Endodermal cell (in vitro differentiated cells): ENCODE data around the gene HOXB2. TPM values are rescaled to one million over a fixed set of nuclear protein-coding genes. Genes with fewer than 3 reads are reported as not detected.

Experiments
- DNase-seq: peaks from one replicate; pipeline ENCODE4 v3.0.0-alpha.2; 2017
- H3K27ac ChIP-seq: 2 replicates; pipeline ENCODE4 v1.5.1; 2013; ENCODE audit warnings: mild to moderate bottlenecking, low read depth, low read length, moderate library complexity
- H3K27me3 ChIP-seq: 2 replicates; pipeline ENCODE4 v1.6.1; 2013; ENCODE audit warnings: mild to moderate bottlenecking, low read length, moderate library complexity; ENCODE audit not compliant: insufficient read depth, control insufficient read depth, poor library complexity, severe bottlenecking
- H3K36me3 ChIP-seq: 2 replicates; pipeline ENCODE4 v1.7.0; 2013; ENCODE audit warnings: mild to moderate bottlenecking, low read length, moderate library complexity; ENCODE audit not compliant: control insufficient read depth, insufficient read depth
- H3K4me1 ChIP-seq: one replicate; pipeline ENCODE4 v1.7.0; 2013; ENCODE audit warnings: low read length; ENCODE audit not compliant: control insufficient read depth, insufficient read depth
- H3K4me3 ChIP-seq: 2 replicates; pipeline ENCODE4 v1.5.1; 2013; ENCODE audit warnings: mild to moderate bottlenecking, low read length, moderate library complexity
- H3K9ac ChIP-seq: 2 replicates; pipeline ENCODE4 v1.6.1; 2013; ENCODE audit warnings: mild to moderate bottlenecking, low read length, moderate library complexity; ENCODE audit not compliant: poor library complexity, severe bottlenecking; ENCODE audit errors: extremely low read depth
- H3K9me3 ChIP-seq: 2 replicates; pipeline ENCODE4 v1.6.1; 2013; ENCODE audit warnings: mild to moderate bottlenecking, low read length, moderate library complexity; ENCODE audit not compliant: control insufficient read depth
- H3K27ac Mint-ChIP-seq: 2 replicates; pipeline ENCODE4 v1.8.0; 2020; ENCODE audit warnings: mixed read lengths
- H3K27me3 Mint-ChIP-seq: 2 replicates; pipeline ENCODE4 v1.8.0; 2021; ENCODE audit warnings: mild to moderate bottlenecking, mixed read lengths; ENCODE audit not compliant: insufficient read depth
- H3K36me3 Mint-ChIP-seq: 2 replicates; pipeline ENCODE4 v1.8.0; 2020; ENCODE audit warnings: low read depth, mixed read lengths
- H3K4me1 Mint-ChIP-seq: 2 replicates; pipeline ENCODE4 v1.8.0; 2020; ENCODE audit warnings: mixed read lengths
- H3K4me3 Mint-ChIP-seq: 2 replicates; pipeline ENCODE4 v1.8.0; 2020; ENCODE audit warnings: mild to moderate bottlenecking, moderate library complexity, mixed read lengths
- H3K9me3 Mint-ChIP-seq: 2 replicates; pipeline ENCODE4 v1.8.0; 2020; ENCODE audit warnings: mild to moderate bottlenecking, mixed read lengths
- WGBS, 2 experiments: methylation state at CpG; one replicate each; pipeline versions ENCODE4 v1.1.5 to v1.1.7; 2013; ENCODE audit warnings: missing lambda C conversion rate in 2 of 2, mixed read lengths in 1 of 2; ENCODE audit not compliant: insufficient coverage in 1 of 2, insufficient read length in 1 of 2; 5-methylcytosine and 5-hydroxymethylcytosine counted together
- long read RNA-seq, 4 experiments: library from polyadenylated mRNA in 2 of 4; library from RNA in 1 of 4; library from capped mRNA in 1 of 4; stranded (forward) in 3 of 4; unstranded in 1 of 4; transcript quantifications; one replicate each; pipeline ENCODE4 v2.0.0, GENCODE V29; 2020 to 2021; ENCODE audit warnings: inconsistent platforms in 1 of 4
- polyA plus RNA-seq, 2 experiments: library from polyadenylated mRNA; stranded (reverse); fragments of 50-300 nt; gene quantifications; one replicate each; pipeline ENCODE4 v1.2.3, GENCODE V29; 2013
- total RNA-seq, 2 donors: library from RNA; stranded (reverse); fragmentation: NEBNext Ultra II Directional in 1 of 2; extraction: Animal tissue kit (Norgen Biotek cat#: 25700) in 1 of 2; gene quantifications; 2 replicates in 1 of 2; 3 replicates in 1 of 2; pipeline ENCODE4 v1.2.1, GENCODE V29; 2021
- TF ChIP-seq, protein P1 (sequence below): fragments of 200-600 bp; sonication (generic); conservative IDR thresholded peaks from 2 replicates; pipeline ENCODE4 v1.5.0; 2021; ENCODE audit warnings: antibody characterized with exemption, mild to moderate bottlenecking

Gene HOXB2
- total RNA-seq: under 1 TPM in 1 of 2 donors, not detected in 1; 0.22 TPM
- polyA plus RNA-seq (2013, experiment 1 of 2): 121 TPM
- 124 TPM for polyA plus RNA-seq (2013, experiment 2 of 2)
- long read RNA-seq, experiment 1: 0 reads
- long read RNA-seq, experiment 2, partial matches to known transcripts: 0 of 2 reads
- long read RNA-seq, experiment 2, other reads (novel, unspliced or antisense): 0 of 2 reads
- long read RNA-seq, experiment 3: 0 reads
- long read RNA-seq, experiment 4: 0 reads

DNA sequence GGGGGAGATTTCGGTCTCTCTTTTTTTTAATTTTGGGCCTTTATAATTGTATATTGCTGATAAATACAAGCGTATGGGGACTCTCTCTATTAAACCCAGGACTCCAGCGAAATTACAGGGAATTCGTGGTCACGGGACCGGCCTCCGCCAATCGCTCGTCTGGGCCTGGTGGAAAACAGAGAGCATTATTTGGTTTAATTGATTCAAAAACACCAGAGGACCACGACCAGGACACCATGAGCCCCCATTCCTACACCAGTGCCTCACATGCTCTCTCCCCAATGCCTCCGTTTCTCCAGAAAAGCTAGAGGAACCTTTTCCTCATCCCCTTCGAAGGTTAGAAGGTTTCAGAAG, at the start of gene HOXB2:
Gene HOXB2 (minus strand): TSS at position 88 of the 354 bp plus-strand sequence. CDS start 198 bp downstream, outside the sequence.
- Histone ChIP-seq H3K27me3 (peaks cover 100% of the 10 kb centered on the region), H3K36me3 (no peaks in the 10 kb centered on the region), H3K9ac (no peak within 1 kb of the TSS), H3K9me3 (no peaks in the 10 kb centered on the region), H3K4me3 (peak within 1 kb of the TSS; percentile 82), H3K4me1 (peaks cover 10% of the 10 kb centered on the region), H3K27ac (peak within 1 kb of the TSS; percentile 95)
- H3K27ac Mint-ChIP-seq: no peak within 1 kb of the TSS
- H3K27me3 Mint-ChIP-seq: peaks cover 97% of the 10 kb centered on the region
- H3K4me3 Mint-ChIP-seq: peak within 1 kb of the TSS; percentile 46
- H3K9me3 Mint-ChIP-seq: no peaks in the 10 kb centered on the region
- DNase-seq: peak; percentile 83
- TF ChIP-seq, protein P1, sequence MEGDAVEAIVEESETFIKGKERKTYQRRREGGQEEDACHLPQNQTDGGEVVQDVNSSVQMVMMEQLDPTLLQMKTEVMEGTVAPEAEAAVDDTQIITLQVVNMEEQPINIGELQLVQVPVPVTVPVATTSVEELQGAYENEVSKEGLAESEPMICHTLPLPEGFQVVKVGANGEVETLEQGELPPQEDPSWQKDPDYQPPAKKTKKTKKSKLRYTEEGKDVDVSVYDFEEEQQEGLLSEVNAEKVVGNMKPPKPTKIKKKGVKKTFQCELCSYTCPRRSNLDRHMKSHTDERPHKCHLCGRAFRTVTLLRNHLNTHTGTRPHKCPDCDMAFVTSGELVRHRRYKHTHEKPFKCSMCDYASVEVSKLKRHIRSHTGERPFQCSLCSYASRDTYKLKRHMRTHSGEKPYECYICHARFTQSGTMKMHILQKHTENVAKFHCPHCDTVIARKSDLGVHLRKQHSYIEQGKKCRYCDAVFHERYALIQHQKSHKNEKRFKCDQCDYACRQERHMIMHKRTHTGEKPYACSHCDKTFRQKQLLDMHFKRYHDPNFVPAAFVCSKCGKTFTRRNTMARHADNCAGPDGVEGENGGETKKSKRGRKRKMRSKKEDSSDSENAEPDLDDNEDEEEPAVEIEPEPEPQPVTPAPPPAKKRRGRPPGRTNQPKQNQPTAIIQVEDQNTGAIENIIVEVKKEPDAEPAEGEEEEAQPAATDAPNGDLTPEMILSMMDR: no peak
- WGBS, 2 experiments: 29% methylated on average over 12 of the region's 12 CpGs; no CpG with 5 or more reads in 1 of the 2 experiments
- H3K4me1 Mint-ChIP-seq: peaks cover 32% of the 10 kb centered on the region
- H3K36me3 Mint-ChIP-seq: no peaks in the 10 kb centered on the region

DNA sequence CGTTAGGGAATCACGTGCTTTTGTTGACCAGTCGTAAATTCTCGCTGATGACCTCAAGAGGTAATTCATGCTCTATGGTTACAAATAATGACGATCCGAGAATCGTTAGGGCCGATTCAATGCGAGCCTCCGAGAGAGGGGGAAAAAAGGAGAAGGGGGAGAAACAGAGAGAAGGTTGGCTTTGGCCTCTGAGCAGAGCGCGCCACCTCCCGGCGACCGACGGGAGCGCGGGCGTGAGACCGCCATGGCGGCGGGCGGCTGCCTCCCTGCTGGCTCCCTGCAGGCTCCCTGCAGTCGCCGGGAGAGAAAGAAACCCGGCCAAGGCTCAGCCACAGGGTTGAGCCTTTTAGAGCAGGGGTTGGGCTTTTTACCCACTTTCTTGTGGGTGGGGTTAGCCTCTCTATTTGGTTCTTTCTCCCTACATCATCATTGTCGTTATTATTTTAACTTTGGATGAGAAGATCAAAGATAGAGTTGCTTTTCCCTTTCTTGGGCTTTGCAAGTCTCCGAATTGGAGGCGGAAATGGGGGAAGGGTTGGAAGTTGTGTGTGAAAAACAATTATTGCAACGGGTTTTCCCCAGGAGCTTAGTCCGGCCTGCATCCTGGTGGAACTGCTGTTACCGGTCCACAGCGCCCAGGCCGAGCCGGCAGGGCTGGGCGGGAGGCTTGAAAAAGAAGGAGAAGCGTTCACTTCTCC, 49.1 kb upstream of the HOXB2 start:
- Mint-ChIP-seq H3K27ac (no peak overlapping the region), H3K4me3 (no peak overlapping the region)

DNA sequence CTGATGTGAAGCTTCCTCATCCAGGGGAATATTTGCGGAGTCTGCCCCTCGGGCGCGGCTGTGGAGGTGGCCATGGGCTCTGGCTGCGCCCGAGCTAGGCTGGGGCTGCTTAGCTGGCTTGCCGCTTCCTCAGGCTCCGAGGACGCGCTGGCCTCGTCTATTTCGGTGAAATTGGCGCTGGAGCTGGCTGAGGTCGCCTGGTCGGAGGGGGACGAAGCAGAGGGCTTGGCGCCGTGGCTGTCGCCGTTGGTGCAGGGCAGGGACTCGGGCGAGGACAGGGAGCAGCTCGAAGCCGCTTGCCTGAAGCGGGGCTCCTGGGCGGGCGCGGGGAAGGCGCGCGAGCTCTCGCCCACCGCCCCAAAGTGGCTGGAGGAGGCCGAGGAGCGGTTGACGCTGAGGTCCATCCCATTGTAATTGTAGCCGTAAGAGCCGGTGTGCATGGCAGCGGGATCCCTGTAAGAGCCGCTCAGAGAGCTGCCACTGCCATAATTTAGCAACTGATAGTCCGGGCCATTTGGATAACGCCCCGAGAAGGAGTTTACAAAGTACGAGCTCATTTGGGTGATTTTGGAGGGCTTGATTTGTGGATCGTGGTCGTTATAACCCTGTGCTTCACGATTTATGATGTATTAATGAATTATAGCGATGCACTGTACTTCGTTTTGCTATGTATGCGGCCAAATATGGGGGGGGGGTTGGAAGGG, 48.4 kb upstream of the HOXB2 start, which contains the start of gene HOXB5:
Gene HOXB5 (minus strand): TSS at position 654 of the 704 bp plus-strand sequence. CDS start 97 bp downstream, at position 557.
- Histone ChIP-seq H3K4me3 (peak within 1 kb of the TSS; percentile 60), H3K4me1 (no peaks in the 10 kb centered on the region), H3K36me3 (no peaks in the 10 kb centered on the region), H3K27me3 (peaks cover 100% of the 10 kb centered on the region), H3K27ac (no peak within 1 kb of the TSS), H3K9ac (no peak within 1 kb of the TSS), H3K9me3 (no peaks in the 10 kb centered on the region)
- TF ChIP-seq, protein P1: no peak
- peaks cover 100% of the 10 kb centered on the region for H3K27me3 Mint-ChIP-seq
- H3K4me3 Mint-ChIP-seq: peak within 1 kb of the TSS; percentile 10
- peak; percentile 86 for DNase-seq
- 1 to 3% methylated on average over 23 to 50 of the region's 50 CpGs for WGBS, 2 experiments
- no peak within 1 kb of the TSS for H3K27ac Mint-ChIP-seq
- no peaks in the 10 kb centered on the region for H3K9me3 Mint-ChIP-seq
- no peaks in the 10 kb centered on the region for H3K36me3 Mint-ChIP-seq
- peaks cover 15% of the 10 kb centered on the region for H3K4me1 Mint-ChIP-seq

More for the DNA sequence above, 49.1 kb upstream of the HOXB2 start:
- Histone ChIP-seq H3K9ac (no peak overlapping the region), H3K27ac (no peak overlapping the region), H3K9me3 (no peaks in the 10 kb centered on the region), H3K4me1 (no peaks in the 10 kb centered on the region), H3K36me3 (no peaks in the 10 kb centered on the region), H3K27me3 (peaks cover 100% of the 10 kb centered on the region), H3K4me3 (no peak overlapping the region)
- peaks cover 15% of the 10 kb centered on the region for H3K4me1 Mint-ChIP-seq
- peak; percentile 99 for DNase-seq
- H3K27me3 Mint-ChIP-seq: peaks cover 100% of the 10 kb centered on the region
- 2% methylated on average over 18 to 36 of the region's 37 CpGs for WGBS, 2 experiments
- TF ChIP-seq, protein P1: peak; percentile 95
- no peaks in the 10 kb centered on the region for H3K36me3 Mint-ChIP-seq
- no peaks in the 10 kb centered on the region for H3K9me3 Mint-ChIP-seq
